Measurements from ENCODE around the gene ACSS3.

ACSS3 gene

DNA sequence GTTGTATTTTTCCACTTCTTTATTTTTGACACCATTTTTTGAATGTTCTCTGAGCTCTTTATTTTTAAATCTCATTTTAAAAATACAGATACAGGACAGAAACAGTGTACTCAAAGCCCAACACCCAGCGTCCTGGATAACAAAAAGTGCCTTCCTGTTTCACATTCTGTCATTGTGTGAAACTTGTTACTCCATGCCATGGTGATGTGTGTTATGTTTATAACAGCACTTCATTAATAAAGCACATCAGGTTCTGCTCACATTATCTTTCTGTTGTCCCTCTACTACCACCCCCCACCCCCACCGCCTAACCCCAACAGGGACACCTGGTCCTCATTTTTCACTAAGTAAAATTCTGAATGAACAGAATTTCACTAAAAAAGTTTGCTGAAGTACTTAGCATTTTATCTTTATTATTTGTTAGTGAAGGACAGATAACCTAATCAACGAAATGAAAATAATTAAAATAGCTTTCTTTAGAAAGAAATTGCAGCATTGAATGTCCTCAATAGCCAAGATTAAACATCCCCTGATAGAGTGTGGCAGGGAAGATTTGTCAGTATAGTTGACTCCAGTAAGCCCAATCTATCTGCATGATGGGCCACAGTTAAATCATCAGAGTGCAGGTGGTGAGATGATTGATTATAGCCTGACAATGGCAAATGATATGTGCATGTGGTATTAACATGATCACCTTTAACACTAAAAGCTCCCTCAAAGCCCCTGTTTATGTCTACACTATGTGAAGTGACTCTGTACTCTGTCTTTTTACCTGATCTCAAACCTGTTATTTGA lies 153.9 kb downstream of the ACSS3 start:
- DNase-seq = no peak

GRCh38 chr12:81245458-81245857 lies 167.6 kb downstream of the ACSS3 start:
- no peak for DNase-seq

DNA sequence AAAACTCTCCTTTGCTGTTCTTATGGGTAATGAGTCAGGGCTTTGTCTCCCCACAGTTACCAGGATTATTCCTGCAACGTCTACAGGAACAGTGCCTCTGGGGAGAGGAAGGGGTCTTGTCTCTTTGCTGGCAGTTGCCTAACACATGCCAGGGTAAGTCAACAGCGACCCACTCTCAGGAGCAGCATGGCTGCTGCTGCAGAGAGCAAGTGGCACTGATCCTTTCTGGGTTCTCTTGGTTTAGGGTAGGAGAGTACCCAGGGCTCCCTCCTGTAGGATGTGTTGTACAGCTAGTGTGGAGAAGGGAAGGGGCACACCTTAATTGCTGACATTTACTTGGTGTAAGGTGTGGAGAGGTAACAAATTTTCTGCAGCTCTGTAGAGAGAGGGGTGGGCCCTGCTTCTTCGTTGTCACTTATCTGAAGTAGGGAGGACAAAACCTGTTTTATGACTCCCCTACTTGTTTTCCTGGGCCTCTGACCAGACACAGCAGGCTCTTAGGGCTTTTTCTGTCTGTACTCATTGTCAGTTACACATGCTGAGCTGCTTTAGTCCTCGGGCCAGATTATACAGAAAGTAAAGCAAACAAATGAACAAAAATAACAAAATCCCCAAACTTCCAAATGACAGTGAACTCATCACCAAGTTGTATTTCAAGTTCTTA lies 168.2 kb downstream of the ACSS3 start:
- no peak for DNase-seq

DNA sequence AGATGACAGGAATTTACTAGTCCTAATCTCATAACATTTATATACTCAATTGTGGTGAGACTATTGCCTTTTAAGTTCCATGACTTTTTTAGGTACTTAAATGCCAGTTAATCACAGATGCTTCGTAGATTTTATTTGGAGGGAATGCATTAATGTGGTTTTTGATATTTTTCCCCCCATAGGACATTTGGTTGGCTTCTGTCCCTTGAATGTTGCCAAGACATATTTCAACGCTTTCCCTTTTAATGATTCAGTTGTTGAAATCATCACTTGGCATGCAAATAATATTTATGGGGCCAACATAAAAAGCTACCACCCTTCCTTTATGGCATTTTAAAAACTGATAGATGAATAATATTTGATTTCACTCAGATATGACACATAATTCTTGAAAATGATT lies 172.1 kb downstream of the ACSS3 start:
- DNase-seq = no peak

GRCh38 chr12:81252228-81252627 lies 174.3 kb downstream of the ACSS3 start:
- no peak for DNase-seq

DNA sequence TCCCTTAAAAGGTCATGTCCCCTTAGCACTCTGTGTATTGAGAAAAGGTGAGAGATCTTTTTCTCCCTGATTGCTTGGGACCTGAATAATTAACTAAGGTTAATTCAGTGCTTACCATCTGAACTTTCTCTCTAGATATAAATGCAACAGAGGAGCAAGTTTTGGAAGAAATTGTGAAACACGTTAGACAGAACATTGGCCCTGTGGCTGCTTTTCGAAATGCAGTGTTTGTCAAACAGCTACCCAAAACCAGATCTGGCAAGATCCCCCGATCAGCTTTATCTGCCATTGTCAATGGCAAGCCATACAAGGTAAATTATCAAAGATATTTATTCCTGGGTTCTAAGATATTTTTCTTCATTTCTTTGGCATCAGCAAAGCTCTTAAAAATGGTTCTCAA lies 175.5 kb downstream of the ACSS3 start:
- no peak for DNase-seq

DNA sequence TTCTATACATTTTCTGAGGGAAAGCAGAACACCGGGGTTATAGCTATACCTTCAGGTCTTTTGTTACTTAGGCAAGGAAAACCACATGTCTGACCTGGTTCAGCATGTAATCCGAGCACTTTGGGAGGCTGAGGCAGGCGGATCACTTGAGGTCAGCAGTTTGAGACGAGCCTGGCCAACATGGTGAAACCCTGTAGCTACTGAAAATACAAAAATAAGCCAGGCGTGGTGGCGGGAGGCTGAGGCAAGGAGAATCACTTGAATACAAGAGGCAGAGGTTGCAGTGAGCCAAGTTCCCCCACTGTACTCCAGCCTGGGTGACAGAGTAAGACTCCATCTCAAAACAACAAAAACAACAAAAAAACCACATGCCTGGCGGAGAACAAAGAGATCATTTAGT lies 177.6 kb downstream of the ACSS3 start:
- no peak for DNase-seq

DNA sequence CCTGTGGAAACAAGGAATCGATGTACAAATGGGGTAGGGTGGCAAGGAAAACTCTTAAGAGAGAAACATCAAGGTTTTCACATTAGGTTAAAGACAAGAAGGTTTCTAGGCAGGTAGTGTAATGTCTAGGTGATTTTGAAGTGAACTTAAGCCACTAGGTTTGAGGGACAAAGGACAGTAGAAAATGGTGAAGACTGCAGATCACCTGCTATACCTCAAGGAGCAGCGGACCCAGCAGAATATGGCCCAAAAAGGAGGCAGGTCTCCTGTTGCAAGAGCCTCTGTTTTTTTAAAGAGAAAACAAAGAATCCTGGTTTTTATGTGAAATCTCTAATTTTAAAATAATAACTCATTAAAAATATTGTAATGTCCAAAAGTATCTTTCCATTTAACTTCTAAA lies 178.1 kb downstream of the ACSS3 start:
- no peak for DNase-seq

DNA sequence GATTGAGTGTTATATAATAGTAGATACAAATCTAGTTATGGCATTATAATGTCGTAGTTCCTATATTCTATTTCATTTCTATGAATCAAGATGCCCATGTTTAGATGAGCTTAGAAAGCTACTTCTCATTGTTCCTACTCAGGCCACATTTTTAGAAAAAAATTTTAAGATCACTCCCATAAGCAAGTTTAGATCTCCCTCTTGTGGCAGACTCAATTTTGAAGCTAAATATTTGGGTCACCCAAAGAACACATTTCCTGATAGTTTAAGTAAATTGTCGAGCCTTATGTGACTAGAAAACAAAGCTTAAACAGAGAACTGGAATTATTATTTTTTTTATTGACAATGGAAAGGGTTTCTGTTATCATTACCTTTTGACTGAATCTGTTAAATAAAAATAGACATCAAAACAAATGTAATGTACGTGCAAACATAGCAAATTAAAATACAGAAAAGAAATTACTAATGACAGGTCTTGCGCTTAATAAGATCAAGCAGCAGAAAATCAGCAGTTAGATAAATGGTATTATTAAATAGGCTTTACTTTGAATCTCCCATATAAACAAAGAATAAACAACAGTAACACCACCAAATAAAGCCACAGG lies 180.2 kb downstream of the ACSS3 start:
- no peak for DNase-seq

DNA sequence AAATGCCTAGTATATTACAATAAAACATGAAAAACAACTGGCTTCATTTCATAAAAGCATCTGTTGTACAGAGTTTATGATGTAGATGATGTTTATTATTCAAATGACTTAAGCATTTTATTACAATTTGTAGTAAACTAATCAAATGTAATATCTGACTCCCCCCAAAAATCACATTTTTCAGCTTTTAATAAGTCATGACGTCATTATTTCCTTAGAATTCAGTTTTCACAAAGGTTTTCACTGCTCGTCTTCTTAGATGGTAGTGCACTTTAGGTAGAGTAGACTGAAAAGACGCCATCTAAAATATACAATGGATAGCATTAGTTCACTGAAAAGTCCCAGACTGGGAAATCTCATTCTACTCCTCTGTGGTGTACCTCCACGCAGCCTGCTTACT lies 181.5 kb downstream of the ACSS3 start:
- DNase-seq = no peak

- no peak for DNase-seq
Observed at GRCh38 chr12:81261508-81262207, 183.8 kb downstream of the ACSS3 start.

DNA sequence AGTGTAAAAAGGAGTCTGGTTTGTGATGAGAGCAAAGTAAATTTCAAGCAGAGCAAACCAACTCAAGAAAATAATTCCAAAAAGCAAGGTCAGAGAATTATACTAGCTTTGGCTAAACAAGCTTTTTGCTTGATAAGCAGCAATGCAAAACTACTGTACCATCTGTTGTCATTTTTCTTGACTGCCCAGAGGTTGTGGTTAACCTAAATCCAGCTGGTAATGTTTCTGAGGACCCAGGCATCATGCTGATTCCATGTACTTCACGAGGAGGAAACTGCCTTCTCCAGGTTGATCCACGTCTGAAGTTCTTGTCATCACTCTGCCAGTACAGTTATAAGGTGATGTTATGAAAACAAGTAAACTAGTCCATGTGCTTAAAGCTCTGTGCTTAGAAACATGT lies 185.2 kb downstream of the ACSS3 start:
- DNase-seq = no peak

DNA sequence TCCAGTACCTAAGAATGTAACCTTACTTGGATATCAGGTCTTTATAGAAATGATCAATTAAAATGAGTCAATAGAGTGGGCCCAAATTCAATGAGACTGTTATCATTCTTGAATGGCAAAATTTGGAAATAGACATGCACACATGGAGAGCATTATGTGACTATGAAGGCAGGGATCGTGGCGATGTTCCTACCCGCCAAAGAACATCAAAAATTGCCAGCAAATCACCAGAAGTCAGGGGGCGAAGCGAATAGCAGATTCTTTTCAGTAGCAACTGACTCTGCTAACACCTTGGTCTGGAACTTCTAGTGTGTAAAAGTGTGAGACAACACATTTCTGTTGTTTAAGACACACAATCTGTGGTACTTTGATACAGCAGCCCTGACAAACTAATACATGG lies 192.5 kb downstream of the ACSS3 start:
- no peak for DNase-seq

- DNase-seq = no peak
Observed at GRCh38 chr12:81274637-81275529, 197.0 kb downstream of the ACSS3 start.

GRCh38 chr12:81284137-81284536 lies 206.3 kb downstream of the ACSS3 start:
- no peak for DNase-seq

DNA sequence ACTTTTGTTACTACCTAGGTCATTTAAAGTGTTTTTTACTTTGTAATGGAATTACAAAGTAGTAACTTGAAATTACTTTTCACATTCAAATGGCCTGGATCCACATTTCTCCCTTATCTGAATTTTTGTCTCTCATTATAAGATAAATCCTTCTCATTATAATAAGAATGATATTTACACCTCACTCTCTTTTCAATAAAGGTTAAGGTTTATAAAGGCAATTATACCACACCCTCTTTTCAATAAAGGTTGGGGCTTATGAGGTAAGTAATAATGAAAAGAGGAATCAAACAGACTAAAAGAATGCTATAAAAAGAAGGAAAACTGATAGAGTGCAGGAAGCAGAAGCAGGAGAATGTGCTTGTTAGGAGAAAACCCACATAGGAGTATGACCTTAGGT lies 210.8 kb downstream of the ACSS3 start:
- no peak for DNase-seq

DNA sequence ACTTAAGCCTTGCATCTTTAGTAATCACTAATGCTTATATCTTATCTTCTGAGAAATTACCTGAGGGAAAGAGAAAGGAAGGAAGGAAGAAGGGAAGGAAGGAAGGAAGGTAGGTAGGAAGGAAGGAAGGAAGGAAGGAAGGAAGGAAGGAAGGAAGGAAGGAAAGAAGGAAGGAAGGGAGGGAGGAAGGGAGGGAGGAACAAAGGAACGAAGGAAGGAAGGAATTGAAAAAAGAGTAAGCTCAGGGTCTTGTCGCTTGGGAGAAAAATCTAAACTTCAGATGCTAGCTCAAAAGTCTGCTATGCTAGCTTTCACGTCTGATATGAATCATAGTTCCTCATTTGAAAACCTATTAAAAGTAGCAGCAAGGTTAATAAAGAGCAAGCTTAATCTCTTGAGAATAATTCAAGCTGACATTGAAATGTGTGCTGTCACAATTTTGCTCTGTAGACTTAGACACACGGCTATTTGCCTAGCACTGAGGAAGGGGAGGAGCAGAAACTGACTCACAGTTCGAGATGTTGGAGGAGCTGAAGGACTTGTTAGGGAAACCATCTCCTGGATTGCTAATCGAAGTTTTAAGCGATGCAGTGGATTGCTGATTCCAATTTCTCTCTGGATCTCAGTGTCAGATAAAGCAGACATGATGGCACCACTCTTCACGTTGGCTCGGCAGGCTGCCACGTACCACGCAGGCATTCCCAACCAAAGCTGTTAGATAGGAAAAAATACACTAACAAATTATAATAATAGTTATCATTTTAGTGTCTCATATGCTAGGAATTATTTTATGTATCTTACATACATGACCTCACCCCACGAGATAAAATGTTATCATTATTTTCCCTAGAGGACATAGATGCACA lies 216.7 kb downstream of the ACSS3 start:
- no peak for DNase-seq

- DNase-seq = no peak
Observed at GRCh38 chr12:81295251-81295650, 217.4 kb downstream of the ACSS3 start.

- no peak for DNase-seq
Observed at GRCh38 chr12:81296556-81297305, 218.9 kb downstream of the ACSS3 start.

GRCh38 chr12:81297601-81298000 lies 219.7 kb downstream of the ACSS3 start:
- no peak for DNase-seq

DNA sequence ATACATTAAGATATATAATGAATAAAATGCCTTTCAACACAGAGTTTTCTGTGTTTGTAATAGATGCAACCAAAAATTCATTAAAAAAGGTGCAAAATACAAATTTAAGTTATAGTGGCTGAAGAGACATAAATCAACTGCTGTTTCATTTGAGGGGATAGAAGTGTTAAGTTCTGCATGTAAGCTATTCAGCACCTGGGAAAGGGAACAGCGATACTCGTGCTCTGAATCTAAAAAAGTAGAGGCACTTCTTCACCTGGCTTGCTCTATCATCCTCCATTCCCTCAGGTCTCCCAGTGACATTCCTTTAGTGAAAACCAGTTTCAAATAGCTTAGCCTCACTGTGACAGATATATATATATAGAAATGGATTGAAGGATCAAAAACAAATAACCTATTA lies 222.6 kb downstream of the ACSS3 start:
- DNase-seq = no peak
